K562 (cell line): ENCODE results near the gene XPA.

Source experiments
- BRCA1 ChIP-seq, 2 experiments: fragments of 450-650 bp in 1 of 2; sonication (generic) in 1 of 2; formaldehyde crosslinking in 1 of 2; IDR thresholded peaks; 2 replicates each; pipeline versions ENCODE4 v1.5.0 to v1.6.1; 2017 to 2020; ENCODE audit warnings: mild to moderate bottlenecking in 1 of 2, missing genetic modification reagents in 1 of 2
- CBX5 ChIP-seq: IDR thresholded peaks from 2 replicates; pipeline ENCODE4 v1.6.1; 2014; ENCODE audit warnings: low read depth, borderline replicate concordance
- CTCF ChIP-seq, 3 experiments: IDR thresholded peaks in 2 of 3; conservative IDR thresholded peaks in 1 of 3; 2 replicates each; pipeline ENCODE4 v1.5.1; 2011 to 2012; ENCODE audit warnings: low read length in 3 of 3, mild to moderate bottlenecking in 3 of 3, control low read depth in 2 of 3, improper control_type of control experiment in 1 of 3, inconsistent platforms in 1 of 3, low read depth in 1 of 3, mixed read lengths in 1 of 3, moderate library complexity in 1 of 3; ENCODE audit not compliant: insufficient read depth in 2 of 3
- EZH2 ChIP-seq: IDR thresholded peaks from 2 replicates; pipeline ENCODE4 v1.6.1; 2012; ENCODE audit warnings: low read depth, mild to moderate bottlenecking, inconsistent platforms, low read length, borderline replicate concordance
- IRF2 ChIP-seq: sonication (generic); formaldehyde crosslinking; IDR thresholded peaks from 2 replicates; pipeline ENCODE4 v1.8.1; 2022; ENCODE audit warnings: mild to moderate bottlenecking, missing genetic modification reagents
- MEF2A ChIP-seq: IDR thresholded peaks from 2 replicates; pipeline ENCODE4 v1.6.1; 2011; ENCODE audit warnings: low read depth, mild to moderate bottlenecking, low read length, moderate library complexity; ENCODE audit not compliant: control insufficient read depth
- NR3C1 ChIP-seq: sonication (generic); formaldehyde crosslinking; IDR thresholded peaks from 2 replicates; pipeline ENCODE4 v1.8.1; 2022; ENCODE audit warnings: missing genetic modification reagents
- PHB2 ChIP-seq: fragments of 450-650 bp; IDR thresholded peaks from 2 replicates; pipeline ENCODE4 v1.6.1; 2017; ENCODE audit warnings: low read depth
- RB1 ChIP-seq: fragments of 450-650 bp; IDR thresholded peaks from 2 replicates; pipeline ENCODE4 v1.6.1; 2017; ENCODE audit warnings: low read depth, mild to moderate bottlenecking
- SMAD4 ChIP-seq: fragments of 250-450 bp; sonication (Bioruptor Pico); conservative IDR thresholded peaks from 2 replicates; pipeline ENCODE4 v1.8.0; 2021; ENCODE audit warnings: inconsistent platforms, mild to moderate bottlenecking, moderate library complexity
- SP1 ChIP-seq: sonication (generic); formaldehyde crosslinking; IDR thresholded peaks from 2 replicates; pipeline ENCODE4 v1.8.1; 2022; ENCODE audit warnings: mild to moderate bottlenecking, missing genetic modification reagents
- TRIM24 ChIP-seq, 2 experiments: fragments of 450-650 bp; IDR thresholded peaks; 2 replicates each; pipeline ENCODE4 v1.6.1; 2016
- XRCC4 ChIP-seq: IDR thresholded peaks from one replicate; pipeline ENCODE4 v1.6.1; 2011; ENCODE audit not compliant: insufficient read depth, insufficient read length; ENCODE audit errors: extremely low read depth

- no peak for TF ChIP-seq TRIM24 (IDR thresholded peaks at IDR 0.05)
- TF ChIP-seq RB1 = no peak
- no peak for TF ChIP-seq CBX5
- no peak for TF ChIP-seq MEF2A
- TF ChIP-seq CTCF (IDR thresholded peaks at IDR 0.05 in 2 of 3, conservative IDR thresholded peaks at IDR 0.05 in 1 of 3; ENCODE audit: insufficient read depth in 2 of 3, low read depth in 1 of 3, low read length in 3 of 3) = no peak
- no peak for TF ChIP-seq SP1 (CRISPR knock-in tag)
- TF ChIP-seq PHB2 = no peak
- no peak for TF ChIP-seq IRF2 (CRISPR knock-in tag)
- no peak for TF ChIP-seq EZH2
- TF ChIP-seq SMAD4 (CRISPR knock-in tag) = no peak
- no peak for TF ChIP-seq BRCA1 (IDR thresholded peaks at IDR 0.05)
- no peak for TF ChIP-seq BRCA1 (CRISPR knock-in tag; IDR thresholded peaks at IDR 0.05)
- no peak for TF ChIP-seq XRCC4
- TF ChIP-seq NR3C1 (CRISPR knock-in tag) = no peak
These were observed 66.5 kb downstream of the XPA start for GRCh38 chr9:97630591-97630990.
